K562 (cell line): ENCODE data around the gene RIIAD1. TPM values are rescaled to one million over a fixed set of nuclear protein-coding genes. Genes with fewer than 3 reads are reported as not detected.

ENCODE experiments used
- ATAC-seq: fragments of 200-7000 bp; cut with Tn5 transposase; 3 replicates; pipeline ENCODE4 v1.9.1; 2020; ENCODE audit warnings: moderate library complexity
- BruUV-seq: library from RNA; stranded (reverse); fragments of 400-500 nt; replicated peaks from 2 replicates; lab custom pipeline; 2021; lab: Mats Ljungman, UMichigan
- CTCF ChIA-PET: fragments of 300-600 bp; formaldehyde crosslinking; extraction: SDS; loops from one replicate; lab custom pipeline; 2021; ENCODE audit warnings: low intra/inter-chr PET ratio; lab: Yijun Ruan, JAX
- POLR2A ChIA-PET: fragments of 300-600, 350-650 bp; sonication (Branson Sonifier 250); formaldehyde crosslinking; extraction: SDS; loops from one replicate; lab custom pipeline; 2021; ENCODE audit warnings: antibody characterized with exemption, inconsistent platforms; lab: Yijun Ruan, JAX
- DNase-seq, 4 experiments: peaks; one replicate each; pipeline versions ENCODE4 v3.0.0 to v3.0.0-alpha.2; 2011 to 2018; ENCODE audit warnings: low spot score in 3 of 4, mixed read lengths in 3 of 4; ENCODE audit errors: extremely low read depth in 1 of 4
- FAIRE-seq: peaks from 2 replicates; lab custom pipeline; 2011; peaks lifted over from hg19 to GRCh38; lab: Jason Lieb, UNC
- H2AFZ ChIP-seq: 2 replicates; pipeline ENCODE4 v1.6.0; 2011; ENCODE audit warnings: low read depth, low read length, control low read depth, inconsistent platforms
- H3K27ac ChIP-seq: fragments of 200-600 bp; 3 replicates; pipeline ENCODE4 v1.8.0; 2011; ENCODE audit warnings: low read depth, mild to moderate bottlenecking, control low read depth, inconsistent platforms, low read length, moderate library complexity, mixed read lengths; ENCODE audit errors: extremely low read depth
- H3K27me3 ChIP-seq, 2 experiments: fragments of 300-600 bp in 1 of 2; 2 replicates in 1 of 2; 3 replicates in 1 of 2; pipeline versions ENCODE4 v1.6.0 to v1.8.0; 2011; ENCODE audit warnings: inconsistent platforms in 2 of 2, low read length in 2 of 2, mild to moderate bottlenecking in 1 of 2, mixed read lengths in 1 of 2, moderate library complexity in 1 of 2; ENCODE audit not compliant: control insufficient read depth in 2 of 2, insufficient read depth in 2 of 2
- H3K36me3 ChIP-seq: fragments of 300-600 bp; 3 replicates; pipeline ENCODE4 v1.8.0; 2011; ENCODE audit warnings: mild to moderate bottlenecking, low read length, inconsistent platforms; ENCODE audit not compliant: control insufficient read depth, insufficient read depth
- H3K4me1 ChIP-seq, 2 experiments: fragments of 200-600 bp in 1 of 2; replicated peaks in 1 of 2; 2 replicates in 1 of 2; 3 replicates in 1 of 2; pipeline versions ENCODE4 v1.5.1 to v1.8.0; 2011; ENCODE audit warnings: inconsistent platforms in 2 of 2, low read length in 2 of 2, mild to moderate bottlenecking in 1 of 2, mixed read lengths in 1 of 2, moderate library complexity in 1 of 2; ENCODE audit not compliant: control insufficient read depth in 2 of 2, insufficient read depth in 2 of 2
- H3K4me2 ChIP-seq: 2 replicates; pipeline ENCODE4 v1.6.1; 2011; ENCODE audit warnings: low read length, control low read depth, inconsistent platforms, mixed read lengths; ENCODE audit not compliant: insufficient read depth
- H3K4me3 ChIP-seq: fragments of 200-600 bp; sonication (generic), shearing (Covaris generic); 2 replicates; pipeline ENCODE4 v1.5.1; 2016; ENCODE audit warnings: control low read depth, inconsistent platforms
- H3K79me2 ChIP-seq: fragments of 200-600 bp; 3 replicates; pipeline ENCODE4 v1.8.0; 2011; ENCODE audit warnings: low read length, inconsistent platforms; ENCODE audit not compliant: control insufficient read depth, insufficient read depth
- H3K9ac ChIP-seq, 2 experiments: 2 replicates each; pipeline versions ENCODE4 v1.6.0 to v1.6.1; 2011; ENCODE audit warnings: low read depth in 2 of 2, low read length in 2 of 2, control low read depth in 1 of 2, inconsistent platforms in 1 of 2, mild to moderate bottlenecking in 1 of 2, mixed read lengths in 1 of 2; ENCODE audit not compliant: insufficient read depth in 1 of 2
- H3K9me1 ChIP-seq: one replicate; pipeline ENCODE4 v1.6.0; 2011; ENCODE audit warnings: inconsistent platforms, mild to moderate bottlenecking, low read length, moderate library complexity; ENCODE audit not compliant: control insufficient read depth, insufficient read depth
- H3K9me3 ChIP-seq: replicated peaks from 2 replicates; pipeline ENCODE4 v1.5.1; 2011; ENCODE audit warnings: low read depth, low read length, inconsistent platforms; ENCODE audit not compliant: control insufficient read depth, insufficient read depth
- H4K20me1 ChIP-seq: replicated peaks from 2 replicates; pipeline ENCODE4 v1.6.1; 2011; ENCODE audit warnings: low read length, inconsistent platforms, mixed read lengths; ENCODE audit not compliant: control insufficient read depth, insufficient read depth
- ARNT ChIP-seq, 2 experiments: fragments of 450-650 bp; IDR thresholded peaks; 2 replicates each; pipeline ENCODE4 v1.6.1; 2016; ENCODE audit warnings: mild to moderate bottlenecking in 1 of 2
- BRF1 ChIP-seq: IDR thresholded peaks from 3 replicates; pipeline ENCODE4 v1.6.1; 2011; ENCODE audit warnings: borderline replicate concordance, mild to moderate bottlenecking; ENCODE audit not compliant: insufficient read length; ENCODE audit errors: extremely low read depth
- CGGBP1 ChIP-seq: fragments of 250-450 bp; sonication (Bioruptor Pico); IDR thresholded peaks from 2 replicates; pipeline ENCODE4 v1.9.0; 2021; ENCODE audit warnings: mild to moderate bottlenecking
- ELF1 ChIP-seq: fragments of 200-800 bp; sonication (Bioruptor generic); IDR thresholded peaks from 2 replicates; pipeline ENCODE4 v1.6.1; 2016; ENCODE audit warnings: missing genetic modification characterization, missing compliant biosample characterization
- KDM2B ChIP-seq: fragments of 250-450 bp; sonication (Bioruptor Pico); IDR thresholded peaks from 2 replicates; pipeline ENCODE4 v1.8.0; 2021; ENCODE audit warnings: mild to moderate bottlenecking, moderate library complexity
- MTA2 ChIP-seq: fragments of 450-650 bp; IDR thresholded peaks from 2 replicates; pipeline ENCODE4 v1.6.1; 2016; ENCODE audit warnings: low read depth
- PTTG1 ChIP-seq: fragments of 450-650 bp; IDR thresholded peaks from 2 replicates; pipeline ENCODE4 v1.6.1; 2016; ENCODE audit warnings: low read depth, mild to moderate bottlenecking, missing genetic modification characterization, missing compliant biosample characterization
- RNF2 ChIP-seq: sonication (generic); IDR thresholded peaks from 2 replicates; pipeline ENCODE4 v1.6.1; 2016
- WGBS: fragments of 100-300 bp; shearing (Covaris generic); methylation state at CpG from one replicate; pipeline ENCODE4 v1.1.6; 2016; ENCODE audit warnings: low coverage, mixed read lengths; ENCODE audit not compliant: insufficient coverage; ENCODE audit errors: missing lambda C conversion rate; 5-methylcytosine and 5-hydroxymethylcytosine counted together
- in situ Hi-C: fragments of 300-500 bp; cut with MboI; formaldehyde crosslinking; loops from 4 replicates; pipeline ENCODE4 v1.15.0; 2018; ENCODE audit warnings: inconsistent platforms, mixed read lengths
- intact Hi-C: fragments of 100-400 bp; cut with micrococcal nuclease; formaldehyde crosslinking; loops from 2 replicates; pipeline ENCODE4 v1.14.2; 2022
- polyA plus RNA-seq, 8 experiments: library from polyadenylated mRNA; depleted of rRNA in 4 of 8; stranded (reverse) in 5 of 8; unstranded in 3 of 8; fragments of >200 nt; fragmentation: Nextera tagmentation in 2 of 8; fragmentation: Illumina TruSeq in 1 of 8; extraction: Ambion mirVana in 2 of 8; extraction: Trizol in 1 of 8; gene quantifications; 2 replicates each; pipeline versions ENCODE4 v1.2.1 to v1.2.3, GENCODE V29; 2011 to 2014; ENCODE audit warnings: inconsistent platforms in 1 of 8, missing spikeins in 1 of 8
- total RNA-seq, 7 experiments: library from RNA; depleted of rRNA in 6 of 7; stranded (reverse); fragments of >200 nt in 6 of 7; fragmentation: Illumina TruSeq in 2 of 7; extraction: Trizol in 2 of 7; gene quantifications; 2 replicates each; pipeline versions ENCODE4 v1.2.1 to v1.2.3, GENCODE V29; 2011 to 2021; ENCODE audit warnings: low replicate concordance in 1 of 7
- TF ChIP-seq, protein P1 (sequence below): fragments of 250-450 bp; sonication (Bioruptor Pico); IDR thresholded peaks from 2 replicates; pipeline ENCODE4 v1.8.0; 2022; ENCODE audit warnings: moderate library complexity, mild to moderate bottlenecking, inconsistent platforms

Gene RIIAD1
- total and polyA plus RNA-seq, 9 of the 15 experiments (the other 6 are each of a cell fraction or from before 2014, with no cell fraction given): not detected

GRCh38 chr1:151737026-151737425 is 15.7 kb downstream of the RIIAD1 start:
- no peak for TF ChIP-seq CGGBP1 (CRISPR knock-in tag)
- TF ChIP-seq PTTG1 (tag): no peak
- TF ChIP-seq RNF2: no peak
- TF ChIP-seq, protein P1, sequence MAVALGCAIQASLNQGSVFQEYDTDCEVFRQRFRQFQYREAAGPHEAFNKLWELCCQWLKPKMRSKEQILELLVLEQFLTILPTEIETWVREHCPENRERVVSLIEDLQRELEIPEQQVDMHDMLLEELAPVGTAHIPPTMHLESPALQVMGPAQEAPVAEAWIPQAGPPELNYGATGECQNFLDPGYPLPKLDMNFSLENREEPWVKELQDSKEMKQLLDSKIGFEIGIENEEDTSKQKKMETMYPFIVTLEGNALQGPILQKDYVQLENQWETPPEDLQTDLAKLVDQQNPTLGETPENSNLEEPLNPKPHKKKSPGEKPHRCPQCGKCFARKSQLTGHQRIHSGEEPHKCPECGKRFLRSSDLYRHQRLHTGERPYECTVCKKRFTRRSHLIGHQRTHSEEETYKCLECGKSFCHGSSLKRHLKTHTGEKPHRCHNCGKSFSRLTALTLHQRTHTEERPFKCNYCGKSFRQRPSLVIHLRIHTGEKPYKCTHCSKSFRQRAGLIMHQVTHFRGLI: no peak
- TF ChIP-seq KDM2B (CRISPR knock-in tag): no peak
- TF ChIP-seq ARNT (IDR thresholded peaks at IDR 0.05): no peak
- no peak for TF ChIP-seq BRF1
- no peak for TF ChIP-seq MTA2
- no peak for TF ChIP-seq ELF1 (tag)
- peaks cover 11% of the 10 kb centered on the region for H3K9me3 ChIP-seq
- H3K4me3 ChIP-seq: no peak overlapping the region
- FAIRE-seq: no peak
- H3K4me2 ChIP-seq: no peak overlapping the region
- CTCF ChIA-PET: no interaction called here
- POLR2A ChIA-PET: interaction anchor here (0.5 kb wide), 1 partner anchor 443 kb away, joined by 3 read pairs; no protein-coding TSS in a partner anchor
- peaks cover 12 to 16% of the 10 kb centered on the region in 2 experiments for H3K27me3 ChIP-seq
- no peaks in the 10 kb centered on the region for H4K20me1 ChIP-seq
- WGBS: 15% methylated on average over 2 of the region's 2 CpGs
- DNase-seq: no peak
- intact Hi-C loops (loop anchor here (5.0 to 10.0 kb wide), 3 partner anchors 260 to 545 kb away; partner anchors contain the start of genes RFX5 and VPS72), in situ Hi-C loops (loop anchor here (5.0 to 10.0 kb wide), 2 partner anchors 200 to 292 kb away; no protein-coding TSS in a partner anchor)
- no peak overlapping the region for H2AFZ ChIP-seq
- ATAC-seq: no peak
- no peak overlapping the region for H3K9ac ChIP-seq
- BruUV-seq: no TSS peak
- no peaks in the 10 kb centered on the region for H3K36me3 ChIP-seq
- no peak overlapping the region for H3K27ac ChIP-seq
- no peaks in the 10 kb centered on the region for H3K79me2 ChIP-seq
- no peaks in the 10 kb centered on the region for H3K9me1 ChIP-seq
- peaks cover 4 to 9% of the 10 kb centered on the region in 2 experiments; a peak in 4 of 5 replicates for H3K4me1 ChIP-seq
